GM10847 (cell line): ENCODE results near the gene HOXC12.

ENCODE experiments used
- POLR2A ChIP-seq: IDR thresholded peaks from 2 replicates; pipeline ENCODE4 v1.6.1; 2011; ENCODE audit not compliant: insufficient read length; ENCODE audit errors: extremely low read depth

HOXC12 gene

GRCh38 chr12:53998110-53998899, 43.6 kb downstream of the HOXC12 start:
- no peak for TF ChIP-seq POLR2A

DNA sequence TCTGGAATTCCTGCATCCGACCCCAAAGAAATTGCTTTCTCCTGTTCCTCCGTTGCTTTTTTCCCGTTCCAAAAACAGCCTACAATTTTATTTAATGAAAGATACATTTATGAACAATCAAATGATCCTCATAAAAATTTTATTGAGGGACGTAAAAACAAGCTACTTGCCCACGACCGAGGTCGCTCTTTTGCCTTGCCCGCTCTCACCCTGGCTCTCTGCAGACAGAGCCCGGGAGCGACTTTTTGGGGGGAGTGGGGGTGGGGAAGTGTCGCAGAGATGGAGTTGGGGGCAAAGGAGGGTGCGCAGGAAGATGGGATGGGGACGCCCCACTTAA, 44.2 kb downstream of the HOXC12 start:
- TF ChIP-seq POLR2A, result no peak

GRCh38 chr12:53999559-54000115, 44.9 kb downstream of the HOXC12 start:
- no peak for TF ChIP-seq POLR2A

DNA sequence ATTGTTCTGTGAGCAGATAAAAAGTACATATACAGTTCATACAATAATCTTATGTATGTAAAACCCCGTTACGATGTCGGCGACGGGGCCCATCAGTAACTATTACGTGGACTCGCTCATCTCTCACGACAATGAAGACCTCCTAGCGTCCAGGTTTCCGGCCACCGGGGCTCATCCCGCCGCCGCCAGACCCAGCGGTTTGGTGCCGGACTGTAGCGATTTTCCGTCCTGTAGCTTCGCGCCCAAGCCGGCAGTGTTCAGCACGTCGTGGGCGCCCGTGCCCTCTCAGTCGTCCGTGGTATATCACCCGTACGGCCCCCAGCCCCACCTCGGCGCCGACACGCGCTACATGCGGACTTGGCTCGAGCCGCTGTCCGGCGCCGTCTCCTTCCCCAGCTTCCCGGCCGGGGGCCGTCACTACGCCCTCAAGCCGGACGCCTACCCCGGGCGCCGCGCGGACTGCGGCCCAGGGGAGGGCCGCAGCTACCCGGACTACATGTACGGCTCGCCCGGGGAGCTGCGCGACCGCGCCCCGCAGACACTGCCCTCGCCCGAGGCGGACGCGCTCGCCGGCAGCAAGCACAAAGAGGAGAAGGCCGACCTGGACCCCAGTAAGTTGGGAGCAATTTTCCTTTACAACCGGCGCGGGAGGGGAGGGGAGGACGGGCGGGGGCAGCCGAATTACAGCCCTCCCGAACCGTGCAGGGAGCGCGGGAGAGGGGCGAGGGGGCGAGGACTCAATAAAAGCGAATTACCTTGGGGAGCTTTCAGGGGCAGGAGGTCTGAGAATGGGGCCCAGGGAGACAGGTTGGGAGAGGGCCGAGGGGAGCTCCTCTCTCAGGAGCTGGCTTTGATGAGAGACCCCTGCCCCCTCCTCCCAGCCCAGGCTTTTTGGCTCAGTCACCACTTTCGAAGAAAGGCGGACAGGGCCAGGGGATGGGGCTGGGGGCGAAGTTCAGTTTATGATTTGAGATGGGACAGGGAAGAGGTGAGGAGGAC, 45.7 kb downstream of the HOXC12 start, which contains the start of gene HOXC9:
TSS of gene HOXC9 (plus strand) at position 46 of the 999 bp plus-strand sequence. CDS start at position 74, 28 bp downstream.
- no peak for TF ChIP-seq POLR2A

DNA sequence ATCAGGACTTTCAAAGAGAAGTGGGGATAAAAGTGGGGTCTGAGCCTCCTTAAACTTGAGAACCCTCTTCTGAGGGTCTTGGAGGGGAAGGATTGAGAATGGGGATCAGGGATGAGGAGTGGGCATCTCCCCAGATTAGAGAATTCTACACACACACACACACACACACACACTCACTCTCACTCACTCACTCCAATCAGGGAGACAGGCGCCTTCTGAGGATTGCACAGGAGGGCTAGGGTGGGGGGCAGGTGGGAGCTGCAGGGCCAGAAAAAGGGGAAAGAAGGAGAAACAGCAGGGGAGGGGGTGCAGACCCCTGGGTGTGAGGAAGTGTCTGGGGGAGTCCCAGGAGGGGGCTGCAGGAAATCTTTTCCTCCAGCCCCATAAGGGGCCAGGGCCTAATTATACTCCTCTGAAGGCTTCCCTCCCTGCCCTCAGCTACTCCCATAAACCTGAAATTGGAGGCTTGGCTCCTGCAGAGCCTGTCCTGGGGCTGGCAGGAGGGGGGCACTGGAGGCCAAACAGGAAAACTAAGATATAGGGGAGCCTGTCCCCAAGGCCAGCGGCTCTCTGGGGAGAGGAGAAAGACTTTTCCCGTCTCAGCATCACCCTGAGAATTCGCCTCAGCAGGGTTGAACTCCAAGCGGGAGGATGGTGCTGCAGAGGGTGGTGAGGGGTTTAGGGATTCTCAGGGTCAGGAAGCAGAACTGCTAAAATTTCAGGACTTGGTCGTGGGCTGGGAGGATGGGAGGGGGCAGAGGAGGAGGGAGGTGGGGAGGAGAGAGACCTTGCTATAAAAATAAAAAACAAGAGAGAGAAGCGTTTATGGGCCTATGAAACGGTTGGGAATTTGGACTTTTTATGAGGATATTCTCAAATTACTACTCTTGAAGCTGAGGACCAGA, 46.8 kb downstream of the HOXC12 start:
- no peak for TF ChIP-seq POLR2A

DNA sequence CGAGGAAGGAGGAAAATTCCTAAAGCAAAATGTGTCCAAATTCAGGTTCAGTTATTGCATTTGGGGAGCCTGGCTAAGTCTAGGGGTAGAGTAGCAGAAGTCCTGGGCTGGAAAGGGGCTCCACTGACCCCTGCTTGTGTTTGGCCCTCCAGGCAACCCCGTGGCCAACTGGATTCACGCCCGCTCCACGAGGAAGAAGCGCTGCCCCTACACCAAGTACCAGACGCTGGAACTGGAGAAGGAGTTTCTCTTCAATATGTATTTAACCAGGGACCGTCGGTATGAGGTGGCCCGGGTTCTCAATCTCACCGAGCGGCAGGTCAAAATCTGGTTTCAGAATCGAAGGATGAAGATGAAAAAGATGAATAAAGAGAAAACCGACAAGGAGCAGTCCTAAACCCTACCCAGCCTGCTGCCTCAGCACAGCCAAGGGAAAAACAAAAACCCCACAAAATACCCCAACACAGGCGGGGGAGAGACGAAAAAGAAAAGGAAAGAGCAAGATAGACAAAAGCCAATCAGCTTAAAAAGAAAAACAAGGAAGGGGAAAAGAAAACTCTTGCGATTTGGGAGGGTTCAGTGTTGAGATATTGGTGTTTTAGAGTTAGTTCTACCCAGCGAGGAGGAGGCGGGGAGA, 47.7 kb downstream of the HOXC12 start:
- TF ChIP-seq POLR2A, result no peak

- no peak for TF ChIP-seq POLR2A
Measured at GRCh38 chr12:54002915-54003389, 48.2 kb downstream of the HOXC12 start.

- no peak for TF ChIP-seq POLR2A
Measured at GRCh38 chr12:54003625-54004024, 48.9 kb downstream of the HOXC12 start.

DNA sequence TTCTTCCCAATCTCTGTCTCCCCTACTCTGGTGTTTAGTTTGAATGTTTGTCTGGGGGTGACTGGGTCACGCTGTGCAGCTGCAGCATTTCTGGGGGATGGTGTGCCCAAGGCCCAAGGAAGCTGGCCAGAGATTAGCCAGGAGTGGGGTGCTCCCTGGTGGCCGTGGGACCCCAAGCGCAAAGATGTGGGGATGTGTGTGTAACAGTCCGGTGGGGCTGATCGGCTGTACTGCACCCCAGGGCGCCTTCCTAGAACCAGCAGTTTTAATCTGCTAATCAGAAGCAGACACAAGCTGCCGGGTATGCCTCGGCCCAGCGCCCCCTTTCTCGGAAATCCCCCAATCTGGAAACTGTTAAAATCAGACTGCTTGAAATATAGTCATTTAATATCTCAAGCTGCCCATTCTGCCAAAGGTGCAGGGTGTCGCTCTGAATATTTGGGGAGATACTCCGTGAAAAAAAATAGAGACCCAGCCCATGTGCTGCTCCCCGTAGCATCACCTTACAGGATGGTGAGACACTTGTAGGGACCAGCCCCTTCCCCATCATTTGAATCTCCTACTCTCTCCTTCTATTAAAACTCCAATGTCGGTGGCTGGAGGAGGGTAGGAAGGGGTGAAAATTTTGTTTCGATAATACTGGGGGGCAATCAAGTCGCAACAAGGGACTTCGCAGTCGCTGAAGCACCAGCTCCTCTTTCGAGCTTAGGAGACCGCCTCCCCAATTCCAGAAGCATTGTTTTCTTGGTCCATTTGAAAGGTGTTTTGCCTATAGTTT, 49.5 kb downstream of the HOXC12 start:
- no peak for TF ChIP-seq POLR2A

DNA sequence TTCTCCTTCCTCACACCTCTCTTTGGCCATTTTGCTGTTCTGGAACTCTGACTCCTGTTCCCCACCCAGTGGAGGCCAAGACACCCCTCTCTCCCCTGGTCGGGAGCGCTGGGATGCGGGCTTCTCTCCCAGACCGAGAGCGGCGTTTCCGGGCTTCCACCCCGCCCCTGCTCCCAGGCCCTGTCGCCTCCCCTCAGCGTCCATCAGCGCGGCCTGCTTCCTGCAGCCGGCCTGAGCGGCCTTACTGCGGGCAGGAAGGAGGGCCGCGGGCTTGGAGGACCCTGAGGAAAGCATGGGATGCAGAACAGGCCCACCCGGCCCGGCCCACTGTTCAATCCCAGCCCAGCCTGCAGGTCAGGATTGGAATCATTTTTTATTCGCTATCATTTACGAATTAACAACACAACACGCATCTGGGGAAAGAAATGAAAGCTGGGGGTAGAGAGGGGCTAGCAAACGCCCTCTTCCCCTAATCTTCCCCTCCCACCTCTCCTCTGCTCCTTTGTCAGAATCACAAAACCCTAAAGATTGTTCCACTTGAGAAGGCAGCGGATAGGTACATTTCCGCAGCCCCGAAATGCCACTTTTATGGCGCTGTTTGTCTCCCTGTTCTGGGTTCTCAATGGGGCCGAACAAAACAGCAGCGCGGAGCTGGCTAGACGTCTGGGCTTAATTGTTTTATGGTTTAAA, 50.3 kb downstream of the HOXC12 start:
- no peak for TF ChIP-seq POLR2A

DNA sequence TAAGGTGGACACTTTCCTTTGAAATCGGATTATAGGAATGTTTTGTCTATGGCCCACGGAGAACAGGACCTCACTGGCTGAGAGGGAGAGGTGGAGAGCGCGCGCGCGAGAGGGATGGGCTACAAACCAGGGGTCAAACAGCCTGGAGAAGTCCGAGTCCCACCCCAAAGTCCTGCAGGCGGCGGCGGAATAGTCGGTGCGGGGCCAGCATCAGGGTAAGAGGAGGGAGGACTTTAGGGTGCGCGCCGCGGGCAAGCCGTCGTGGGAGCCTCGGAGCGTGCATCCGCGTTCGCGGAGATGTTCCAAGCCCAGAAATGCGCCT, 50.8 kb downstream of the HOXC12 start:
- TF ChIP-seq POLR2A, result no peak

- no peak for TF ChIP-seq POLR2A
Measured at GRCh38 chr12:54005853-54006558, 51.3 kb downstream of the HOXC12 start.
